ENCODE results near the gene SPAG16.
A peak's percentile ranks its signal among the peaks of the same experiment; 100 is the strongest.

The SPAG16 gene

DNA sequence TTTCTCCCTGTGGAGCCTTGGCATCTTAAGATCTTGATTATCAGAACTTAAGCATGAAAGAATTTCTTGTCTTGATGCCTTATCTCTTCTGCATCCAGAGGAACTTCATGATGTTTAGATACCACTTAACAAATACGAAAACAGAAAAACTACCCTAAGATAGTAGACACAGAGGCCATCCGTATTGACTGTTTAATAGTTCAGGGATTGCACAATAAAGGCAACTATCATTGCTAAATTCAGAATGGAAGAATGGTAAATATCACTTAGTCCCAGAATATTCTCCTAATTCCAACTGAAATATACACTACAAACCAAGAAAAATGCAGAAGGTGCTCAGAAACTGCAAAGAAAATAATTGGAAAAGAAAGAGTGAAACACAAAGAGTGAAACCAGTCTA is 912.0 kb downstream of the SPAG16 start:
- no peak for DNase-seq

DNA sequence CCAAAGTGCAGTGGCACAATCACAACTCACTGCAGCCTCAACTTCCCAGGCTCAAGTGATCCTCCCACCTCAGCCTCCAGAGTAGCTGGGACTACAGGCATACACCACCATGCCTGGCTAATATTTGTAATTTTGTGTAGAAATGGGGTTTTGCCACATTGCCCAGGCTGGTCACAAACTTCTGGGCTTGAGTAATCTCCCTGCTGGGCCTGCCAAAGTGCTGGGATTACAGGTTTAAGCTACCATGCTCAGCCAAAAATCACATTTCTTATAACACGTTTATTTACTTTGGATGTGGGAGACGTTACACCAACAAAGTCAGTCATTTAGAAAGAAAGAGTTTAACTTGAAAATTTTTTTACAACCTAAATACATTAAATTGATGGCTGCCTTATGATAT is 917.6 kb downstream of the SPAG16 start:
- DNase-seq = no peak

DNA sequence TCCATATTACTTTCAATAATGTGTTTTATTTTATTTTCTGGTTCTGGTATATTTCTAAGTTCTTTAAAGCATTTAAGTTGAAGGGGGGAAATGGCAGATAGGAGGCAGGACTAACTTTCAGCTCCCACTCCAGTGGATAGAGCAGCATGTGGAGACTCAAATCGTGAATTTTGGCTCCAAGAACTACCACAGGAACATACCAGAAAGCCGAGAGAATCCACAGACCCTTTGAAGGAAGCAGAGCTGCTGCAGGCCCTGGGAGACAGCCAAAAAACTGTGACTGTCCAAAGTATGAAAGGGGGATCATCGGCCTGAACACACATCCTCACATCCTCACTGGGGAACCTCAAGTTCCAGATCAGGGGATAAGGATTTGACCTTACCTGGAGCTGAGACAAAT is 919.0 kb downstream of the SPAG16 start:
- DNase-seq = no peak

DNA sequence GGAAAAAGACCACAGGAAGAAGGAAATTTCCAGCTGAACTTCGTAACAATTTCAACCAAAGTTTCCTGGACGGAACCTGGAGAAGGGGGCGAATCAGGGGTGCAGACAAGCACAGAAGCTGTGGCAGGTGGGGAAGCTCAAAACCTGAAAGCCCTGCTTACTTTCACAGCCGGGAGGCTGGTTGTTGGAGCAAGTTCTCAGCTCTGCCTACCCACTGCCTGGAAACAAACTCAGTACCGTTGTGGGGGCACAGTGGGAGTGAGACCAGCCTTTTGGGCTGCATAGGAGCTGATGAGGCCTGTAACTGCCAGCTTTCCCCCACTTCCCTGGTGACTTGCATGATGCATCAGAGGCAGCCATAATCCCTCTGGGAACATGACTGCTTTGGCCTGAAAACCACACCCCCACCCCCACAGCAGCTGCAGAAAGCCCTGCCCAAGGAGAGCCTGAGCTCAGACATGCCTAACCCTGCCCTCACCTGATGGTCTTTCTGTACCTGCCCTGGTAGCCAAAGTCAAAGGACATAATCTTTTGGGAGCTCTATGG is 919.6 kb downstream of the SPAG16 start:
- DNase-seq = no peak

DNA sequence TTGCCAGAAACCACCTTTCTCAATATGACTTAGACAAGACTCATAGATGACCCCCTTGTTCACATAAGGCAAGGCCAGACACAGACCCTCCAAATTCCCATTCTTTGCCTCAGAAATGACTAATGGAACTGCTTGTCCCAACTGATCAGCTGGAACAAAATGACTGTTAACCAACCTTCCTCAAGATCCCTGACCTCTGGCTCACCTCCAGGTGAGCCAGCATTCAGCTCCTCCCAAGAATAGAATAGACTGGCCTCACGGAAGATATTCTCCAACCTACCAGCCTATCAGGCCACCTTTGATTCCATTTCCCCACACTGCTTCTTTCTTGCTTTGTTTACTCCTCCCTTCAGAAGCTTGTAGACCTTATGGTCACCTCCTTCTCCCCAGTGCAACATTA is 930.8 kb downstream of the SPAG16 start:
- DNase-seq = no peak

DNA sequence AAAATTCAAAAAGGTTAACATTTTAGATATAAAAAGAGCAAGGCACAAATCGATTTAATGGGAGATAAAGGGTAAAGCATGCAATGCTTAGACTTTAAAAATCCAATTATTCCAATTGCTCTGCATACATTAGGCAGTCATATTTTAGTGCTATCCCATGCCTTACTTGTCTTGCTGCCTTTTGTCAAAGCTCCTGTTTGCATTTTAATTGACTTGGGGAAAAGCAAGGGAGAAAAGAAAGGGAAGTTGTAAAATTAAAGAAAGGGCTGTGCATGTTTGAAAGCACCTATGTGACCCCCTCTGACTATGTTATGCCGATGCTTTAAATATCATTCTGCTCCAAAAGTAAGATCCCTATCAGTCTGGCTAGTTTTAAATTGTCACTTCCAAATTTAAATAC is 932.9 kb downstream of the SPAG16 start:
- no peak for DNase-seq

DNA sequence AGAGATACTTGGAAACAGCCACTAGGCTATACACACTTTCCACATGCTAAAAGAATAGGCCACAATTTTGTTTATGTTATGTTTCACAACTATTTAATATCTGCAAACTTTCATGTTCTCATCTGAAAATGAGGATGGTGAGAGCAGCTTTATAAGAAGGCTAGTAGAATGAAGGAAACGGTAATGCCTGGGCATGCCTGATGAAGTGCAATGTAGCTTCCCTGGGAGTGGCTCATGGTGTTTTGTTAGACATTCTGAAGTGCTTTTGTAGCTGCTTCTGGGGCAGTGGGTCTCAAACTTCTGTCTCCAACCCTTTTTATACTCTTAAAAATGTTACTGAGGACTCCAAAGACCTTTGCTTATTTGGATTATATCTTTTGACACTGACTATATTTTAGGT is 933.3 kb downstream of the SPAG16 start:
- no peak for DNase-seq

DNA sequence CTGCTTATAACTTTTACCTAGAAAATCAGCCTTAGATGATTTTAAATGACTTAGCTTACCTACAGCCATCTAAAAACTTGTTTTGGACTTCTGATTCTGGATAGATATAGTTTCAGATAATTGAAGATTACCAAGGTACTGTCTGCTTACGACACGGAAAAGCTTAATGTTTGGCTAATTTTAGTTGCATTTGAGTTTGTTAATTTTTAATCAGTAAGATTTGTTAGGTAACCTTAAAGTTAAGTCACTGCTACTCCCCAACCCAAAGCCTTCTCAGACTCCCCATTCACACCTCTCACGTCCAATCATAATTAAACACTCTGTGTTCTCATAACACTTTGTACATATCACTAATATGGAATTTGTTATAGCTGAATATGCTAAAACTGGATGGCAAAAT is 936.0 kb downstream of the SPAG16 start:
- no peak for DNase-seq

DNA sequence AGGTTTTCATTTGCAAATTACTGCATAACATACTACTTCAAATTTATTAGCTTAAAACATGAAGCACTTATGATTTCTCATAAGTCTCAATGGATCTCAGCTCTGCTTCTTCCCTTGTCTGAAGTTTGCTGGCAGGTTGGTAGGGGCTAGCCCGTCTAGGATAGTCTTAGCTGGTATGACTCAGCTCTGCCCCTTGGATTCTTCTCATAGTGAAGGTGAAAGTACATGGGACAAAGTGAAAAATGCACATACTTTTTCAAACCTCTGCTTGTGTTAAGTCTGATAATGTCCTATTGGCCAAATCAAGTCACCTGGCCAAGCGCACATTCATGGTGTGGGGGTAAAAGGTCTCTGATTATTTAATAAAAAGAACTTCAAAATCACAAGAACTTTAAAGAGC is 941.8 kb downstream of the SPAG16 start:
- no peak for DNase-seq

DNA sequence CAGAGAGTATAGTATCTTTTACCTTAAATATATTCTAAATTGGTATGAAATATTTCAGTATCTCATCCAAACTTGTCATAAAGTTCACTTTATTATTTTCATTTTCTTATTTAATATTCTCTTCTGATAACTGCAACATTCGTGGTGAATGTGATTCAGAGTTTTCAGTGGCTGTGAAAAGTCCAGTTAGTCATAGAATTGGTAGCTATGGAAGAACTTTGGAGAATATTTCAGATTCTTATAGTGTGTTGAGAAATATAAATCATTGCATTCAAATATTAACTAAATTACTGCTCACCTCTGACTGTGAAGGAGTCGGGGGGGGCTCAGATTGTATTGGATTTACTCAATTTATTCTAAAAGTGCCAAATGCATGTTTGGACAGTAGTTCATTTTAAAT is 948.0 kb downstream of the SPAG16 start:
- DNase-seq = no peak

DNA sequence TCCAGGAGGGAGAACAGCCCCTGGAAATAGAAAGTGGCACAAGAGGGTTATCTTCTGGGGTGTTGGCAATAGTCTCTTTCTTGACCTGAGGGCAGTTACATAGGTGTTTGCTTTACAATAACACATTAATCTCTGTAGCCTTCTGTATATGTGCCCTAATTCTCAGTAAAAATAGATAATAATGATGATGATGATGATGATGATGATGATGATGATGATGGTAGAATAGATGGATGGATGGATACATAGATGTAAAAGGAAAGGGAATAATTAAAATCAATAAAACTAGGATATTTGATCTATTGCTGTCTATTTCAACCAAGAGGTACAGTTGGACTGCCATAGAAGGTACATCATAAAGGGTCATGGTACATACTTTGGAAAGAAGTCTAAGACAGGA is 948.9 kb downstream of the SPAG16 start:
- no peak for DNase-seq

DNA sequence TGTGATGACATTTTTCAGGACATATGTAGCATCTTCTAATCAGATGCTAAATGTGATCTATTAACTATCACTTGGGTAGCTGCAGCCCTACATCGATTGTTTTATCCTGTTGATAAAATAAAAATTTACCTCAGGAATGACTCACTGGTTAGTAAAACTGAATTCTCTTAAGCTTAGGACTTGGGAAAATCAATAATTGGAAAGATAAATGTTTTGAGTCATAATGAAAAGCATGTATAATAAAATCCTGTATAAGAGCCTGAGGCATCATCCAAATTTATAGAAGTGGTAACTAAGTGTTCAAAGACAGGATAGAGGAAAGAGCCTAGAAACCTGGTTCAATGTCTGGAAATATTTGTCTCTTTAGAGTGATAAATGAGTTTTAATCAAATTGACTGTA is 958.5 kb downstream of the SPAG16 start:
- no peak for DNase-seq

DNA sequence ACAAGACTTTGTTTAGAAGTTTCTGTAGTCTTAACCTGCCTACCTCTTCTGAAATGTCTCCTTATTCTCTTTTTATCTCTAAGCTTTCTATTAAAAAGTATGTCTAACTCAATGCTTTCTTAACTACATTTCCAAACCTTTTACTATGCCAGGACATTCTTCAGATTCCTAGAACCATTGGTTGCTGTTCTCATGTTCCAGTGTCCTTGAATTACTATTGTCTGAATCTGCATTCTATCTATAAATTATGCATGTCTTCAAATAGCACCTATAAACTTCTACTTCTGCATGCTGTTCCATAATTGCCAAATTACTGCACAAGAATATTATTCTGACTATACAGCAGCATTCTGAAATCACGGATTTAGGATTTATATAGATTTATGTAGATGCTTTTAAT is 960.6 kb downstream of the SPAG16 start:
- no peak for DNase-seq

DNA sequence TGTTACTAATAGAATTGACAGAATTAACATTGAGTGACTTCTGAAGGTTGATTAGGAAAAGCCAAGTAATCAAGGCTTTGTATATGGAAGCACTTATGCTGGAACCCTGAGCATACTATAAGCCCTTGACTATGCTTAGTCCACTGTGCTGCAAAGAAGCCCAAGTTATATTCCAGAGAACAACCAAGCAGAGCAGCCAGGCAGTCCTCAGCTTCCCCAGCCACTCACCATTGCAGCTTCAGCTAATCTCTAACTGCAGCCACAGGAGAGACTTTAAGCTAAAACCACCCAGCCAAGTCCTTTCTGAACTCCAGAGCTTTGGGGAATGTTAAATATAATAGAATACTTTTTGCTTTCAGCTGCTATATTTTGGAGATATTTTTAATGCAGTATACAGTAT is 962.2 kb downstream of the SPAG16 start:
- no peak for DNase-seq

DNA sequence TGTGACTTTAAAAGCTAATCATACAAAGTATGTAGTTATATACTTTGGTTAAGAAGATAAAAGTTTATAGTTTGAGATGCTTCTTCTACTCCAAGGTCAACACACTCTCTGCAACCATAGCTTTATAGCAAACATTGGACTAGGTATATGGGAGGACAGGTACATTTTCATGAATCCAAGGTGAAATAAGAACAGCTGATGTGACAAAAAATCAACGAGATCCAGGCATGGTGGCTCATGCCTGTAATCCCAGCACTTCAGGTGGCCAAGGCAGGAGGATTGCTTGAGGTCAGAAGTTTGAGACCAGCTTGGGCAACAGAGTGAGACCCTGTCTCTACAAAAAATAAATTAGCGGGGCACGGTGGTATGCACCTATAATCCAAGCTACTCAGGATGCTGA is 963.3 kb downstream of the SPAG16 start:
- no peak for DNase-seq

DNA sequence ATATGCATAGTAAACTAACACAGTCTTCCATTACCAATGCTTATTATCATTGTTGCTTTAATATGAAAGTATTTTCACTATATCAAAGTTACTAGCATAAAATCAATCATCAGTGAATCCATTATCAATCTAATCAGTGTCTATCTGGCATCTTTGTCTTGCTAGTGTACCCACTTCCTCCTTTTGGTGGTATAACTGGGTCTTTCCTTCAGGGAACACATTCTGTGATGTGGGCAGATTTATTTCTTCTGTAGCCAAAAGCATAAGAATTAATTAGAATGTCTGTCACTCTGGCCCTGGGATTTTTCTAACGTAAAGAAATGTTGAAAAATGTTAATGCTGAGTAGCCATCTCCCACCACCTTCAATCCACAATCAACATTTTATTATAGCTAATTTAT is 970.8 kb downstream of the SPAG16 start:
- DNase-seq = no peak

DNA sequence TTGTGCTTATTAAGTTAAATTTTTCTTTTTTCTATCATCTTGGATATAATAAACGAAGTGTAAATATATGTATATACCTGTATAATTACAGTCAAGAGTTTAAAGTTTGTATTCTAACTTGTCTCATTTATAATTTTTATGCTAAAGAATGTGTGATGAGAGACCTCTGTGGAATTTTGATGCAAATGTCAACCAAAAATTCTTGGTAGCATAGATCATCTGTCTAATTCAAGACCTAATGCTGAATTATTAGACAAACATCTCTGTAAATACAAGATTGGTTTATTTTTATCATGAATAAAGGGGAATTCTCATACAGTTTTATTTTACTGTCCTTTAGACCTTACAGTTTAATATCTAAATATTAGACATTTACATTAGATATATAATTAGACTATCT is 977.4 kb downstream of the SPAG16 start:
- DNase-seq = no peak

DNA sequence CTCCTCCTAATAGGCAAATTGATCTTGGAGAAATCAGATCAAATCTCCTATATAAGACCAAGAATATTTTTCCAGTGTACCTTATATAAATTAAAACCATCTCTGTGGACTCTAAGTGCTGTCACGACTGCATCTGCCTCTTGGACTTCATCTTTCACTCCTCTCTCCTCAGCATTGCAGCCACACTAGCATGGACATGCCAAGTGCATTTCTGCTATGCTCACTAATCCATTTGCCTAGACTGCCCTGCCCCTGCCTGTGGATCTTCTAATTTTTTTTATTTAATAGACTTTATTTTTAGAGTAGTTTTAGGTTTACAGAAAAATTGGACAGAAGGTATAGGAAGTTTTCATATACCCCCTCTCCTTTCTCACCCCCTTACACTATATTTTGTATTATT is 979.9 kb downstream of the SPAG16 start:
- DNase-seq = no peak

DNA sequence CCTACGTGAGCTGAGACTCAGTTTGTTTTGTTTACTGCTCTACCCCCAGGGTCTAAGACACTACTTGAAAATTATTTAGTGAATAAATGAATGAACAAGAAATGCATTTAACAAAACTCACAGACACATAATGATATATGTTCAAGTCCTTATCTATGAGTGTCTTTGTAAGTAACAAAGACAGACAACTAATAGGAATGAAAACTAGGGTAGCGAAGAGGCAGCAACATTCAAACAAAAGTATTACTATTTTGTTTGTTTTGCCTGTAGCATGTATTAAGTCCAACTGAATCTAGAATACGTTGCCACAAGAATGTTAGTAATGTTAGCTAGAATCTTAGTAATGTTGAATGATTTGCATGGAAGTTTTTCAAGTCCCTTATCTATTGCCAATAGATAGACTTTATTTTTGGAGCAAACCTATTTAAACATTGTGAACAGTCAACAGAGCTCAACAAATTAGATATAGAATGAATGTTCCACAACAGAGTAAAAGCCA is 981.8 kb downstream of the SPAG16 start:
- DNase-seq = no peak

DNA sequence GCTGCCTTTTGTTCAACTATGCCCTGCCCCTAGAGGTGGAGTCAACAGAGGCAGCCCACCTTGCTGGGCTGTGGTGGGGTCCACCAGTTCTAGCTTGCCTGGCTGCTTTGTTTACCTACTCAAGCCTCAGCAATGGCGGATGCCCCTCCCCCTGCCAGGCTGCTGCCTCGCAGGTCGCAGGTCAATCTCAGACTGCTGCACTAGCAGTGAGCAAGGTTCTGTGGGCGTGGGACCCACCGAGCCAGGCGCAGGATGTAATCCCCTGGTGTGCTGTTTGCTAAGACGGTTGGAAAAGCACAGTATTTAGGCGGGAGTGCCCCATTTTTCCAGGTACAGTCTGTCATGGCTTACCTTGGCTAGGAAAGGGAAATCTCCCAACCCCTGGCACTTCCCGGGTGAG is 993.6 kb downstream of the SPAG16 start:
- DNase-seq = no peak

DNA sequence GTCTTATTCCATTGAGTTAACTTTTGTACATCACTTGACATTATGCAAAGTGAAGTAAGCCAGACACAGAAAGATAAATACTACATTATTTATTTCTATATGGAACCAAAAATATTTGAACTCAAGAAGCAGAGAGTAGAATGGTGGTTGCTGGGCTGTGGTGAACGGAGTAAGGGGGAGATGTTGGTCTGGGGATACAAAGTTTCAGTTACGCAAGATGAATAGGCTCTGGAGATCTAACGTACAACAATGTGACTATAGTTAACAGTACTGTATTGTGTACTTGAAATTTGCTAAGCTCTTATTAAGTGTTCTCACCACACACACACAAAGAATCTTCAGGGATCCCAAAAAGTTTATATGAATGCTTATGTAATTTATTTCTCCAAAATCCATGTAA is 1001.7 kb downstream of the SPAG16 start:
- DNase-seq = no peak

DNA sequence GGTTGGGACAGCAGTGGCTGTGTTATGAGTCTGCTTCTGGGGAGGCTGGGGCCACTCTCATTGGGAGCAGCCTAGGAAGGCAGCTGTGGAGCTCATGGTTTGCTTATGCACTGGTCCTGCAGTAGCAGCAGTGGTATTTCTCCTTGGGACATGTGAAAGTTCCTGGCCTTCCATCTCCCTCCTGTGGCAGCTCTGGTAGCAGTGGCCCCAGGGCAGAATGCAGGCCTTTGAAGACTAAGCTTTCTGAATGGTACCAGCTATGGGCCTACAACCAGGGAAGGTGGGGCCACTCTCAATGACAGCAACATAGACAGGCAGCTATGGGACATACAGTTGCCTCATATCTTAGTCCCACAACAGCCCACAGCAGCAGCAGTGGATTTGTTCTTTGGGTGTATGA is 1009.3 kb downstream of the SPAG16 start:
- DNase-seq = no peak

DNA sequence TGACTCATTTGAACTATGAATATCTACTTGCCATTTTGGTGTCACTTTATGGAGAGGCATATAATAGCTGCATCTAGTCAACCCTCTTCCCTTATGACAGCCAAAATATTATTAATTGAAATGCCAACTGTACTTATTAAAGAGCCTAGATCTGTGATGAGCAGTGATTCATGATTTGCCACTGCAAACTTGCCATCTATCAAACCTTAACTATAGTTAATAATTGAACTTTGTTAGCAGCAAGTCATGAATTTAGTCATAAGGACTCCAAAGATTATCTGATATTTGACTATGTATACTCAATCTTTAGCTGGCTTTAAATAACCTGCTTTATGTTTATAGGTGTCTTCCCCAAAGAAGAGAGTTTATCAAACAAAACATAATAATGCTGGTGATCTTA is 1010.2 kb downstream of the SPAG16 start:
- no peak for DNase-seq

DNA sequence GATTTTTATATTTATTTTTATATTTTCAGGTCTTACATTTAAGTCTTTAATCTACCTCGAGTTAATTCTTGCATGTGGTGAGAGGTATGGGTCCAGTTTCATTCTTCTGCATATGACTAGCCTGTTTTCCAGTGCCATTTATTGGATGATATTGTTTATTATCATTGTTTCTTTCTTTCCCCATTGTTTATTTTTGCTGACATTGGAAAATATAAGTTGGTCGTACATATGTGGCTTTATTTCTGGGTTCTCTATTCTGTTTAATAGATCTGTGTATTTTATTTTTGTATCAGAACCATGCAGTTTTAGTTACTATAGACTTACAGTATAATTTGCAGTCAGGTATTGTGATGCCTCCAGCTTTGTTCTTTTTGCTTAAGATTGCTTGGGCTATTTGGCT is 1013.2 kb downstream of the SPAG16 start:
- DNase-seq = no peak

DNA sequence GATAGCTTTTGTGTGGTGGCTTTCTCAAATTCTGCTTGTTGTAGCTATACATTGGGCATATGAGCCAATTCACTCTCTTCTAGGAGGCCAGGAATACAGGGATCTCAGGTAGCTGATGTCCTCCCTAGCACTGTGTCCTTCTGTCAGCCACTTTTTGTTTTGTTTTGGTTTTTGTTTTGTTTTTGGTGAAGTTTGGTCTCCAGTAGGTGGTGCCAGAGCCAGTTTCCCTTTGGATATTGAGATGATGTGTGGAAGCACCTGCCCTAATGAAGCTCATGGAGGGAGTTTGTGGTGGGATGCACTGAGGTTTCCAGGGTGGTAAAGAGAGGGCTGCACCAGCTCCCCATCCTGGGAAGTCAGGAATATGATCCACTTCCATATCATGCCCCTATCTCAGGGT is 1026.1 kb downstream of the SPAG16 start:
- peak; percentile 13 for DNase-seq

DNA sequence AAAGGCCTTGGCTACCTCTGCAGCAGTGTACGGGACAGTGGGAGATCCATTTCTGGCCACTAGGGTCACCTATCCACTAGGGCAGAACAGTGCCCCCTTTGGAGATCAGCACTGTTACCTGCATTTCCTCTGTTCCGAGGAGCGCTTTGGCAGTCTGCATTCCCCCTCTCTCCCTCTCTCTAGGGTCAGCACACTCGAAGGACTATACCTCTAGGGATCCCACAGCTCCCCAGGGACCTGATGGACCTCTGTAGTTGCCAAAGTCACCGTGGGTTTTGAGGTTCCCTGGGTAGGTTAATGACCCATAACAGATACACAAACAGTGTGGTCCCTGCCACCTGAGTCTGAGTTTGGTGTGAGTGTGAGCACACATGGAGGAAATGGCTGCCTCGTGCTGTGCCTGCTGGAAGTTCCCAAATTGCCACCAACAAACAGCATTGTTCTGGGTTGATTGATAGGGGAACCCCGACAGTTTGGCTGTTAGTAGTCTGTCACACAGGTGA is 1026.8 kb downstream of the SPAG16 start:
- peak; percentile 8 for DNase-seq
